Measurements from ENCODE around the gene SLC6A9. TPM values are rescaled to one million over a fixed set of nuclear protein-coding genes. Genes with fewer than 3 reads are reported as not detected.

The SLC6A9 gene
- total and polyA plus RNA-seq, 2 of the 8 experiments (the other 6 are each of a cell fraction or from before 2014, with no cell fraction given), result 20.2 to 24.2 TPM

DNA sequence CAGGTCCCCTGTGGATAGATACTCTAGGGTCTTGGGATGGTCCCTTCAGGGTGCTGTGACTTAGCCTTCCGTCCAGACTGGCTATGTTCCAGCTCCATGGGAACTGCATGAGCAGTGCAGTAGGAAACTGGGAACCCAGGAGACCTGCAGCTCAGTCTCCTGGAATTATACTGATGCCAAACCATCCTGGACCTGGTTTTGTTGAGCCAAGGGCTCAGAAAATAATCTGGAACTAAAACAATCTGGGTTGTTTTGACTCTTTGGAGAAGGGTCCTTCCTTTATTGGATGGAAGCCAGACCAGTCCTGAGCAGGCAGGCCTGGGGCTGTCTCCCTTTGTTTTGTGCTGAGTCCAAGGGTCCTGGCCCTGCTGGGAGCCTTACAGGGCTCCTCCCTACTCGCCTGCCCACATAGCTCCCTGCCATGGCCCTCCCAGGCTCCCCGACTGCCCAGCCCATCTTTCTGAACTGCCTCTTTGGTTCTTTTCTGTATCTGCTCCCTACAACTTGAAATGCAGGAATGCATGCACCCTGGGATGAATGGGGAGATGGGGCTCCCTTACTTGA lies 83.3 kb downstream of the SLC6A9 start (continued):
- TF ChIP-seq RAD21 (IDR thresholded peaks at IDR 0.05 in 1 of 2, conservative IDR thresholded peaks at IDR 0.05 in 1 of 2; ENCODE audit: low read depth in 2 of 2, low read length in 2 of 2) (no peak), SAP30 (IDR thresholded peaks at IDR 0.05; ENCODE audit: insufficient read depth, insufficient replicate concordance, low read length) (no peak), TAF7 (optimal IDR thresholded peaks at IDR 0.05; ENCODE audit: borderline replicate concordance, low read depth, low read length) (no peak), PHF8 (conservative IDR thresholded peaks at IDR 0.05; ENCODE audit: low read depth, low read length) (no peak), BACH1 (IDR thresholded peaks at IDR 0.05; ENCODE audit: low read length) (no peak), CHD2 (IDR thresholded peaks at IDR 0.05; ENCODE audit: low read length) (no peak)

Data from H1 (cell line).